ENCODE measurements around the gene RND1.
A peak's percentile ranks its signal among the peaks of the same experiment; 100 is the strongest.

Gene RND1

GRCh38 chr12:48828841-48829575 is 36.7 kb downstream of the RND1 start:
- no peak for DNase-seq (ENCODE audit: low read depth in 2 of 3, low spot score in 2 of 3)

GRCh38 chr12:48828293-48828692 is 37.4 kb downstream of the RND1 start:
- DNase-seq (ENCODE audit: low read depth in 2 of 3, low spot score in 2 of 3) = no peak

- no peak for DNase-seq (ENCODE audit: low read depth in 2 of 3, low spot score in 2 of 3)
Measured at GRCh38 chr12:48827513-48828096, 38.1 kb downstream of the RND1 start.

GRCh38 chr12:48827026-48827425 is 38.6 kb downstream of the RND1 start:
- no peak for DNase-seq (ENCODE audit: low read depth in 2 of 3, low spot score in 2 of 3)

- DNase-seq (ENCODE audit: low read depth in 2 of 3, low spot score in 2 of 3) = no peak
Measured at GRCh38 chr12:48826209-48826855, 39.3 kb downstream of the RND1 start.

GRCh38 chr12:48824905-48825304 is 40.8 kb downstream of the RND1 start:
- DNase-seq (ENCODE audit: low read depth in 2 of 3, low spot score in 2 of 3) = no peak

GRCh38 chr12:48824112-48824511 is 41.6 kb downstream of the RND1 start:
- DNase-seq (ENCODE audit: low read depth in 2 of 3, low spot score in 2 of 3) = no peak

- DNase-seq (ENCODE audit: low read depth in 2 of 3, low spot score in 2 of 3) = no peak
Measured at GRCh38 chr12:48823281-48823680, 42.4 kb downstream of the RND1 start.

- DNase-seq (ENCODE audit: low read depth in 2 of 3, low spot score in 2 of 3) = no peak
Measured at GRCh38 chr12:48822711-48823110, 43.0 kb downstream of the RND1 start.

GRCh38 chr12:48822139-48822538 is 43.5 kb downstream of the RND1 start:
- no peak for DNase-seq (ENCODE audit: low read depth in 2 of 3, low spot score in 2 of 3)

- no peak for DNase-seq (ENCODE audit: low read depth in 2 of 3, low spot score in 2 of 3)
Measured at GRCh38 chr12:48819986-48820725, 45.5 kb downstream of the RND1 start.

- no peak for DNase-seq (ENCODE audit: low read depth in 2 of 3, low spot score in 2 of 3)
Measured at GRCh38 chr12:48818831-48819590, 46.7 kb downstream of the RND1 start.

- peak; percentile 33 to 50 (median 49) for DNase-seq (ENCODE audit: low read depth in 2 of 3, low spot score in 2 of 3)
Measured at GRCh38 chr12:48817873-48818830, 47.5 kb downstream of the RND1 start, which contains the start of gene CACNB3. Gene CACNB3 (plus strand): TSS chr12:48818496. CDS start chr12:48818930, 434 bp downstream.

GRCh38 chr12:48816143-48816854 is 49.4 kb downstream of the RND1 start:
- no peak for DNase-seq (ENCODE audit: low read depth in 2 of 3, low spot score in 2 of 3)

GRCh38 chr12:48815126-48816110 is 50.3 kb downstream of the RND1 start:
- DNase-seq (ENCODE audit: low read depth in 2 of 3, low spot score in 2 of 3) = peak in 1 of 3 experiments; percentile 37

GRCh38 chr12:48814262-48815125 is 51.2 kb downstream of the RND1 start:
- DNase-seq (ENCODE audit: low read depth in 2 of 3, low spot score in 2 of 3) = peak; percentile 60 to 79 (median 75)

Measured in activated CD8-positive, alpha-beta memory T cell treated with anti-CD3 and anti-CD28 coated beads for 48 hours (primary cell).